ENCODE measurements around the gene STPG1.

Gene STPG1

GRCh38 chr1:24384251-24385090 is 29.1 kb downstream of the STPG1 start:
- Histone ChIP-seq H3K4me1 (ENCODE audit: low read length) (peaks cover 59% of the 10 kb centered on the region), H3K27ac (ENCODE audit: low read length) (peak overlapping the region; percentile 89), H3K9me3 (replicated peaks; ENCODE audit: insufficient read depth, low read length) (no peaks in the 10 kb centered on the region), H2AFZ (ENCODE audit: low read length) (0 out of 2 replicates have a peak overlapping the region, but pooled peaks have one; percentile 5), H3K9ac (ENCODE audit: low read length) (peak overlapping the region; percentile 24; the same call in 1 of the 2 replicates), H3K4me2 (ENCODE audit: low read depth, low read length) (peak overlapping the region; percentile 60), H3K9me2 (replicated peaks; ENCODE audit: insufficient read depth, low read length) (no peaks in the 10 kb centered on the region), H4K20me1 (ENCODE audit: insufficient read depth, low read length) (no peaks in the 10 kb centered on the region), H3K4me3 (ENCODE audit: low read length) (peak overlapping the region; percentile 19; the same call in 1 of the 2 replicates), H3K27me3 (replicated peaks; ENCODE audit: insufficient read depth, low read length) (no peaks in the 10 kb centered on the region), H3F3A (ENCODE audit: insufficient read depth, low read length) (peaks cover 38% of the 10 kb centered on the region), H3K79me2 (ENCODE audit: low read length) (no peaks in the 10 kb centered on the region), H3K36me3 (replicated peaks; ENCODE audit: insufficient read depth, low read length) (no peaks in the 10 kb centered on the region)
- DNase-seq: peak; percentile 90
- TF ChIP-seq CTCF (IDR thresholded peaks at IDR 0.05; ENCODE audit: low read length) (no peak), EZH2phosphoT487 (IDR thresholded peaks at IDR 0.05; ENCODE audit: low read length) (no peak), EZH2 (optimal IDR thresholded peaks at IDR 0.05; ENCODE audit: low read depth, low read length) (no peak)

- peaks cover 28% of the 10 kb centered on the region for H3F3A ChIP-seq (ENCODE audit: insufficient read depth, low read length)
- no peak overlapping the region for H3K4me2 ChIP-seq (ENCODE audit: low read depth, low read length)
- H3K27ac ChIP-seq (ENCODE audit: low read length): no peak overlapping the region
- H4K20me1 ChIP-seq (ENCODE audit: insufficient read depth, low read length): no peaks in the 10 kb centered on the region
- no peak overlapping the region for H2AFZ ChIP-seq (ENCODE audit: low read length)
- H3K4me1 ChIP-seq (ENCODE audit: low read length): peaks cover 49% of the 10 kb centered on the region
- H3K4me3 ChIP-seq (ENCODE audit: low read length): no peak overlapping the region
- DNase-seq: no peak
- H3K9ac ChIP-seq (ENCODE audit: low read length): no peak overlapping the region
- H3K9me3 ChIP-seq (replicated peaks; ENCODE audit: insufficient read depth, low read length): no peaks in the 10 kb centered on the region
- no peaks in the 10 kb centered on the region for H3K9me2 ChIP-seq (replicated peaks; ENCODE audit: insufficient read depth, low read length)
- TF ChIP-seq CTCF (IDR thresholded peaks at IDR 0.05; ENCODE audit: low read length) (no peak), EZH2phosphoT487 (IDR thresholded peaks at IDR 0.05; ENCODE audit: low read length) (no peak), EZH2 (optimal IDR thresholded peaks at IDR 0.05; ENCODE audit: low read depth, low read length) (no peak)
- no peaks in the 10 kb centered on the region for H3K79me2 ChIP-seq (ENCODE audit: low read length)
- H3K27me3 ChIP-seq (replicated peaks; ENCODE audit: insufficient read depth, low read length): no peaks in the 10 kb centered on the region
- no peaks in the 10 kb centered on the region for H3K36me3 ChIP-seq (replicated peaks; ENCODE audit: insufficient read depth, low read length)
Measured at GRCh38 chr1:24383381-24383940, 30.1 kb downstream of the STPG1 start.

GRCh38 chr1:24382165-24382577 is 31.4 kb downstream of the STPG1 start:
- Histone ChIP-seq H3K36me3 (replicated peaks; ENCODE audit: insufficient read depth, low read length) (no peaks in the 10 kb centered on the region), H4K20me1 (ENCODE audit: insufficient read depth, low read length) (no peaks in the 10 kb centered on the region), H3K27ac (ENCODE audit: low read length) (no peak overlapping the region)

More at GRCh38 chr1:24382165-24382577, 31.4 kb downstream of the STPG1 start:
- Histone ChIP-seq H2AFZ (ENCODE audit: low read length) (no peak overlapping the region), H3K4me3 (ENCODE audit: low read length) (no peak overlapping the region), H3K9ac (ENCODE audit: low read length) (no peak overlapping the region), H3F3A (ENCODE audit: insufficient read depth, low read length) (peaks cover 28% of the 10 kb centered on the region), H3K4me2 (ENCODE audit: low read depth, low read length) (no peak overlapping the region), H3K4me1 (ENCODE audit: low read length) (peaks cover 36% of the 10 kb centered on the region), H3K79me2 (ENCODE audit: low read length) (no peaks in the 10 kb centered on the region), H3K27me3 (replicated peaks; ENCODE audit: insufficient read depth, low read length) (no peaks in the 10 kb centered on the region), H3K9me3 (replicated peaks; ENCODE audit: insufficient read depth, low read length) (no peaks in the 10 kb centered on the region), H3K9me2 (replicated peaks; ENCODE audit: insufficient read depth, low read length) (no peaks in the 10 kb centered on the region)
- no peak for TF ChIP-seq EZH2 (optimal IDR thresholded peaks at IDR 0.05; ENCODE audit: low read depth, low read length)
- TF ChIP-seq EZH2phosphoT487 (IDR thresholded peaks at IDR 0.05; ENCODE audit: low read length): no peak
- no peak for TF ChIP-seq CTCF (IDR thresholded peaks at IDR 0.05; ENCODE audit: low read length)
- DNase-seq: no peak
